ENCODE results near the gene DOCK7. TPM values are rescaled to one million over a fixed set of nuclear protein-coding genes. Genes with fewer than 3 reads are reported as not detected.

DOCK7 gene
- total and polyA plus RNA-seq, 8 donors: 4.7 to 118 (median 32.4) TPM

DNA sequence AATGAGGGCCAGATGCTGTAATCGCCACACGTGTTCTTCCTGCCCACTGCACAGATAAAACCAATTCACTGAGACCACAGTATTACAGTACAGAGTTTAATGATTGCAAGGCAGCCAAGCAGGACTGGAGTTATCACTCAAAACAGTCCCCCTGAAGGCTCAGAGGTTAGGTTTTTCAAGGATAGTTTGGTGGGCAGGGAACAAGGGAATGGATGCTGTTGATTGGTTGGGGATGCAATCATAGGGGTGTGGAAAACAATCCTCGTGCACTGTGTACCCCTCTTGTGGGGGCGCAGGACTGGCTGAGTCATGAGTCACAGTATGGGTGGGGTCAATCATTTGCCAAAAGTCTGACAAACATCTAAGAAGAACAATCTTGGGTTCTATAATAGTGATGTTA, 263.8 kb downstream of the DOCK7 start:
- intact Hi-C loops (cut with DNase I; ENCODE audit: low total_unique reads): no loop called here
- no peak overlapping the region for H3K27ac ChIP-seq
- TF ChIP-seq POLR2AphosphoS5 (IDR thresholded peaks at IDR 0.05): no peak
- TF ChIP-seq EP300 (IDR thresholded peaks at IDR 0.05): no peak
- no peak for TF ChIP-seq POLR2A (IDR thresholded peaks at IDR 0.05)
- TF ChIP-seq, protein P1, sequence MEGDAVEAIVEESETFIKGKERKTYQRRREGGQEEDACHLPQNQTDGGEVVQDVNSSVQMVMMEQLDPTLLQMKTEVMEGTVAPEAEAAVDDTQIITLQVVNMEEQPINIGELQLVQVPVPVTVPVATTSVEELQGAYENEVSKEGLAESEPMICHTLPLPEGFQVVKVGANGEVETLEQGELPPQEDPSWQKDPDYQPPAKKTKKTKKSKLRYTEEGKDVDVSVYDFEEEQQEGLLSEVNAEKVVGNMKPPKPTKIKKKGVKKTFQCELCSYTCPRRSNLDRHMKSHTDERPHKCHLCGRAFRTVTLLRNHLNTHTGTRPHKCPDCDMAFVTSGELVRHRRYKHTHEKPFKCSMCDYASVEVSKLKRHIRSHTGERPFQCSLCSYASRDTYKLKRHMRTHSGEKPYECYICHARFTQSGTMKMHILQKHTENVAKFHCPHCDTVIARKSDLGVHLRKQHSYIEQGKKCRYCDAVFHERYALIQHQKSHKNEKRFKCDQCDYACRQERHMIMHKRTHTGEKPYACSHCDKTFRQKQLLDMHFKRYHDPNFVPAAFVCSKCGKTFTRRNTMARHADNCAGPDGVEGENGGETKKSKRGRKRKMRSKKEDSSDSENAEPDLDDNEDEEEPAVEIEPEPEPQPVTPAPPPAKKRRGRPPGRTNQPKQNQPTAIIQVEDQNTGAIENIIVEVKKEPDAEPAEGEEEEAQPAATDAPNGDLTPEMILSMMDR (IDR thresholded peaks at IDR 0.05): no peak
- no peaks in the 10 kb centered on the region for H3K9me3 ChIP-seq
- H3K4me3 ChIP-seq: no peak overlapping the region
- WGBS, 5 donors: 60 to 75% (median 67%) methylated on average over 4 of the region's 4 CpGs
- no peaks in the 10 kb centered on the region for H3K36me3 ChIP-seq
- H3K27me3 ChIP-seq: no peaks in the 10 kb centered on the region
- no peaks in the 10 kb centered on the region for H3K4me1 ChIP-seq
- no peak for DNase-seq

- 88 to 93% (median 93%) methylated on average over 14 of the region's 14 CpGs for WGBS, 5 donors
These were observed 264.5 kb downstream of the DOCK7 start for GRCh38 chr1:62423580-62424242.

DNA sequence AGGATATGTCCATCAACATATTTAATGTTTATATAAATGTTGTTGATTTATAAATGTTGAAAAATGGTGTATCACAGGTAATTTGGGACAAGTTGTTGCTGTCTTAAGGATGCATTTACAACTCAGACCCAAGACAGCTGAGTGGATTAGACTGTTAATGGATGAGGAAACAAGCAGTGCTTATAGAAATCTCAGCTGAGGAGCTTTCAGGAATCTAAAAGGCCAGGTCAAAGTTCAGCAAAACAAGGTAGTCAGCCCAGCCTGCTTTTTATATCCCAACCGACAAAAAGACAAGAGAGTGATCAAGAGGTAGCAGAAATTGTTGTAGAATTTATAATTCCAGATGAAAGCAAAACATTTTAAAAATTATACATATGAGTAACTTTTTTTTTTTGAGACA, 268.0 kb downstream of the DOCK7 start:
- Histone ChIP-seq H3K4me1 (no peaks in the 10 kb centered on the region), H3K27ac (no peak overlapping the region), H3K4me3 (no peak overlapping the region), H3K9me3 (no peaks in the 10 kb centered on the region), H3K27me3 (no peaks in the 10 kb centered on the region), H3K36me3 (no peaks in the 10 kb centered on the region)
- intact Hi-C loops (cut with DNase I; ENCODE audit: low total_unique reads): no loop called here
- DNase-seq: no peak
- 53 to 77% (median 63%) methylated on average over 1 of the region's 1 CpG for WGBS, 5 donors
- TF ChIP-seq POLR2AphosphoS5 (IDR thresholded peaks at IDR 0.05) (no peak), EP300 (IDR thresholded peaks at IDR 0.05) (no peak), POLR2A (IDR thresholded peaks at IDR 0.05) (no peak)
- TF ChIP-seq, protein P1 (IDR thresholded peaks at IDR 0.05): no peak

More at GRCh38 chr1:62423580-62424242, 264.5 kb downstream of the DOCK7 start:
- Histone ChIP-seq H3K27me3 (no peaks in the 10 kb centered on the region), H3K27ac (no peak overlapping the region), H3K4me3 (no peak overlapping the region), H3K36me3 (no peaks in the 10 kb centered on the region), H3K9me3 (no peaks in the 10 kb centered on the region), H3K4me1 (no peaks in the 10 kb centered on the region)
- intact Hi-C loops (cut with DNase I; ENCODE audit: low total_unique reads): no loop called here
- DNase-seq: no peak
- TF ChIP-seq POLR2AphosphoS5 (IDR thresholded peaks at IDR 0.05): no peak
- TF ChIP-seq, protein P1 (IDR thresholded peaks at IDR 0.05): no peak

- TF ChIP-seq POLR2A (IDR thresholded peaks at IDR 0.05): no peak
- no peak for TF ChIP-seq EP300 (IDR thresholded peaks at IDR 0.05)
- TF ChIP-seq, protein P1 (IDR thresholded peaks at IDR 0.05): no peak
- TF ChIP-seq POLR2AphosphoS5 (IDR thresholded peaks at IDR 0.05): no peak
- Histone ChIP-seq H3K27me3 (no peaks in the 10 kb centered on the region), H3K36me3 (no peaks in the 10 kb centered on the region), H3K9me3 (no peaks in the 10 kb centered on the region), H3K27ac (no peak overlapping the region), H3K4me3 (no peak overlapping the region), H3K4me1 (no peaks in the 10 kb centered on the region)
- intact Hi-C loops (cut with DNase I; ENCODE audit: low total_unique reads): loop anchor here (5.0 kb wide), 1 partner anchor 250 kb away; no protein-coding TSS in a partner anchor
- 48 to 59% (median 54%) methylated on average over 2 of the region's 2 CpGs for WGBS, 5 donors
- no peak for DNase-seq
These were observed 270.7 kb downstream of the DOCK7 start for GRCh38 chr1:62417351-62417999.

All from stomach (tissue), 9 donors.